Fibroblast of gingiva (primary cell): ENCODE results near the gene ELOA.
"Not testable (repeated sequence)": the region's sequence is repeated elsewhere in the genome, so short reads cannot be mapped to it uniquely, and the experiment has no call there.

Experiments
- DNase-seq: peaks from one replicate; pipeline ENCODE4 v3.0.0-alpha.2; 2011; ENCODE audit warnings: low read depth

Gene ELOA

GRCh38 chr1:23801338-23801748 lies 58.1 kb downstream of the ELOA start:
- no peak for DNase-seq

- no peak for DNase-seq
These were observed 58.6 kb downstream of the ELOA start for GRCh38 chr1:23801876-23802275.

- not testable (repeated sequence) for DNase-seq
These were observed 59.6 kb downstream of the ELOA start for GRCh38 chr1:23802809-23803342.

GRCh38 chr1:23803674-23804073 lies 60.4 kb downstream of the ELOA start:
- DNase-seq, result no peak

- DNase-seq, result no peak
These were observed 61.0 kb downstream of the ELOA start for GRCh38 chr1:23804183-23804835.

- no peak for DNase-seq
These were observed 61.8 kb downstream of the ELOA start for GRCh38 chr1:23805025-23805424.

- no peak for DNase-seq
These were observed 63.0 kb downstream of the ELOA start for GRCh38 chr1:23806280-23806679.

GRCh38 chr1:23807453-23807852 lies 64.2 kb downstream of the ELOA start:
- no peak for DNase-seq

- peak; percentile 51 for DNase-seq
These were observed 66.5 kb downstream of the ELOA start for GRCh38 chr1:23809751-23810171.

GRCh38 chr1:23810818-23811540 lies 67.7 kb downstream of the ELOA start:
- no peak for DNase-seq
